ENCODE results near the gene CYTH1.

- TF ChIP-seq CREM (CRISPR knock-in tag; IDR thresholded peaks at IDR 0.05) (no peak), NFYB (CRISPR knock-in tag; conservative IDR thresholded peaks at IDR 0.05; ENCODE audit: low read depth) (no peak), CTCF (IDR thresholded peaks at IDR 0.05) (no peak)
Observed at GRCh38 chr17:78697122-78697521, 85.0 kb downstream of the CYTH1 start.

All from WTC11 (cell line).